ENCODE data around the gene TSPAN9.

The TSPAN9 gene

GRCh38 chr12:3328571-3328970 is 251.4 kb downstream of the TSPAN9 start:
- TF ChIP-seq CTCF (IDR thresholded peaks at IDR 0.05; ENCODE audit: low read depth, low read length), result no peak
- DNase-seq (ENCODE audit: extremely low read depth, low read depth), result no peak

GRCh38 chr12:3329361-3329760 is 252.2 kb downstream of the TSPAN9 start:
- DNase-seq (ENCODE audit: extremely low read depth, low read depth), result no peak
- TF ChIP-seq CTCF (IDR thresholded peaks at IDR 0.05; ENCODE audit: low read depth, low read length), result no peak

- TF ChIP-seq CTCF (IDR thresholded peaks at IDR 0.05; ENCODE audit: low read depth, low read length), result no peak
- no peak for DNase-seq (ENCODE audit: extremely low read depth, low read depth)
Observed at GRCh38 chr12:3330976-3331510, 253.9 kb downstream of the TSPAN9 start.

- no peak for TF ChIP-seq CTCF (IDR thresholded peaks at IDR 0.05; ENCODE audit: low read depth, low read length)
- DNase-seq (ENCODE audit: extremely low read depth, low read depth), result no peak
Observed at GRCh38 chr12:3332188-3332587, 255.0 kb downstream of the TSPAN9 start.

GRCh38 chr12:3333583-3333982 is 256.4 kb downstream of the TSPAN9 start:
- TF ChIP-seq CTCF (IDR thresholded peaks at IDR 0.05; ENCODE audit: low read depth, low read length), result no peak
- no peak for DNase-seq (ENCODE audit: extremely low read depth, low read depth)

- no peak for DNase-seq (ENCODE audit: extremely low read depth, low read depth)
- TF ChIP-seq CTCF (IDR thresholded peaks at IDR 0.05; ENCODE audit: low read depth, low read length), result no peak
Observed at GRCh38 chr12:3333991-3334391, 256.8 kb downstream of the TSPAN9 start.

- DNase-seq (ENCODE audit: extremely low read depth, low read depth), result no peak
- no peak for TF ChIP-seq CTCF (IDR thresholded peaks at IDR 0.05; ENCODE audit: low read depth, low read length)
Observed at GRCh38 chr12:3335078-3335487, 257.9 kb downstream of the TSPAN9 start.
